ENCODE measurements around the gene KCNK16. TPM values are rescaled to one million over a fixed set of nuclear protein-coding genes. Genes with fewer than 3 reads are reported as not detected.
A peak's percentile ranks its signal among the peaks of the same experiment; 100 is the strongest.

KCNK16 gene
- total RNA-seq (2014; rRNA removed; shearing (Covaris generic)): not detected in 2 replicates

- no peak for DNase-seq (ENCODE audit: low spot score)
Observed at GRCh38 chr6:39322306-39322850, at the start of gene KCNK16. Gene KCNK16, minus strand, starts transcription at chr6:39322702. Its CDS starts 162 bp downstream, at chr6:39322540.

DNA sequence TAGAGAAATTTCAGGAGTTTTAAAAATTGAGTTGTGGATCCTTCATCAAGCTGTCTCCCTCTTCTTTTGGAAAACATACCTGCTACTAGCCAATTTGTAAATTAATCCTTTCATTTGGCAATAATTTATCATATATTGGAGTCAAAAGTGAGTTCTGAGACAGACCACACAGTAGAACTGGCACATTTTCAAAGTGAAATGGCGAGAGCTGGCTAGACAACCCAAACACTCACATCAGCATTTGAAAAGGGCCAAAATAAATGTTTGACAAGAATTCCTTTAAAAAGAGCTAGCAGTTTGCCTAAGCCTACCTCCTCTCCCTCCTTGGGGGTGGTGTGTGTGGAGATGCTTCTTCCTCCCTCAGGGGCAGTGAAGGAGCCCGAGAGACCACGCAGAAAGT lies 47.9 kb upstream of the KCNK16 start:
- no peak for DNase-seq (ENCODE audit: low spot score)

DNA sequence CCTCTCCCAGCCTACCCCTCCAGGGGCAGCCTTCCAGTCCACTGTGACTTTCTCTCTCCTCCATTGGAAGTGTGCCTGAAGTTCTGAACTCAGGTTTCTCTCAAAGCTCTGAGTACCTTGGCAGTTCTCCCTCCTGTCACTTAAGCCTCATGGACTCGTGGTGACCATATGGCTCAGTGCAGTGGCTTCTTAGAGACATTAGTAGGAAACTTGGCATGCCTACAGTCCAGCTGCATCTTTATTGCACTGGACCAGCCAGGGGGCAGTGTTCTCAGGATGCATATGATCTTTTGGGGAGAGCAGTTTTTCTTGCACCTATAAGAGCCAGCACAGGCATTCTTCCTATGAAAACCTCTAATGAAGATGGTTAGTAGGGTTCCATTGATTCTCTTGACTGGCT lies 47.5 kb upstream of the KCNK16 start:
- DNase-seq (ENCODE audit: low spot score): peak; percentile 30

DNA sequence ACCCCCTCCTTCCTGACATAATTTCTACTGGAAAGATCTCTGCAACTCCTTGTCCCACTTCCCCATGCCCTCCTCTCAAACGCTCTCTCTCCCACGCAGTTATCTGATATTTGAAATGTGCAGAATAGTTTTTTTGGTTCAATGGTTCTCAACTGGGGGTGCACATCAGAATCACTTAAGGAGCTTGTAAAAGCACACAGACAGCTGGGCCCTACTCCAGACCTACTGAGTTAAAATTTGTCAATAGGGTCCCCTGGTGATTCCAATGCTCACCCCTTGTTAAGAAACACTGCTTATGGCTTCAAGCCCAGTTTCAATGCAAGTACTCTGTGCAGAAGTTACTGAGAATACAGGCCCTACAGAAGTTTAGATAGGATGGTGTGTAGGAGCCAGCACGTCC lies 45.2 kb upstream of the KCNK16 start:
- no peak for DNase-seq (ENCODE audit: low spot score)

DNA sequence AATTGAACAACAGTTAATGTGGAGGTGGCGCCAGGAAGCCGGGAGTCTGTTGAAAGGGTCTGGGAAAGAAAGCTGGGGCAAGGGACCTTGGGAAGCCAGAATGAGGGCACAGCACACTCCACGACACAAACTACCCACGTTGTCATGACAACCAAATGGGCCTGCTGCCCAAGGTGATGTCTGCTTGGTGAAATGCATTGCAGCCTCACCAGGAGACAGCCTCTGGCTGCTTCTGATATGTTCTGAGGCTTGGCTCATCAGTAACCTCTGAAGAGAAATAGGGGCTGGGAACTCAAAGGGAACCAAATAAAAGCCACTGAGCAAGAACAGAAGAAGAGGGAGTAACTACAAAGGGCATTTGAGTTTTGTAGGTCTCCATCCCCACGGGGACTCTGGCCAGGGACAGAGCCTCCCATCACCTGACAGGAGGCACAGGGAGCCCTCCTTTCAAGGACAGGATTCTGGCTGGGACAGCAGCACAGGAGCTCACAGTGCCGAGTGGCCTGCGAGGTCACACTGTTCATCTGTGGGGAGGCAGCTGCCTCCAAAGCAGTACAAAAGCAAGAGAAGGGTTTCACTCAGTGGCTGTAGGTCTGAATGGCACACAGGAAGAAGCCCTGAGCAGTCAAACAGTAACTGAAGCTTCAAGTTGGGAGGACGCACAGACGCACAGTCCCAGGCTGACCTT lies 44.6 kb upstream of the KCNK16 start:
- no peak for DNase-seq (ENCODE audit: low spot score)

DNA sequence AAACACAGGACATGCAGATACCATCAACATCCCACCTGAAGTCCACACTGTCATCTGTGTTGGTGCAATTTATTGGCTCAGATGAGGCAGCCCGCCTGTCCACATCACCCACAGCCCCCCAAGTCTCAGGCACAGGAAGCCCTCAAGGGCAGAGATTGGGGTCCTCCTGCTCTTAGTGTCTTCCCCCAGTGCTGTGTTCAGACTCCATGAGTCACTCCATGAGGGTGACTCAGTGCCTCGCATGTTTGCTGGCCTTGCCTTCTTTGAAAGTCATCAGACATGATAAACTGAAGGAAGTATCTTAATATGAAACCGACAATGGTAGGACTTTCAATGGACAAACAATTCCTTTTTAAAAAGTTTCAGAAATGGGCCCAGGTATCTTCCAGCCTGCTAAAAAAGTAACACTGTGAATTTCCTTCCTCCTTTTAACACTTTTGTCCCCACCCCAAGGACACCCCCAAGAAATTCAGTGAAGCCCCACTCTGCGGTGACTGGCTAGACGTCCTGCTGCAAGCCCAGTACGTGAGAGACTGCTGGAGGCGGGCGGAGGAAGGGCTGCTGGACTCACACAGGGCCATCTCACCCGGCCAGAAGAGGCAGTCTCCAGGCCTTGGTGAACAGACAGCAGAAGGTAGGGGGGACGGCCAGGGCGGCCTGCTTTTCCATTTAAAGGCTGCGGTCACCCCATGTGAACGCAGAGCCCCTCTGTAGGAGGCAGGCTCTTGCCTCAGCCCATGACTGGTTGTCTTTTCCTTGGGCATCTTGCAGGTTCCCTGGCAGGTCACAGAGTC lies 43.0 kb upstream of the KCNK16 start:
- no peak for DNase-seq (ENCODE audit: low spot score)

DNA sequence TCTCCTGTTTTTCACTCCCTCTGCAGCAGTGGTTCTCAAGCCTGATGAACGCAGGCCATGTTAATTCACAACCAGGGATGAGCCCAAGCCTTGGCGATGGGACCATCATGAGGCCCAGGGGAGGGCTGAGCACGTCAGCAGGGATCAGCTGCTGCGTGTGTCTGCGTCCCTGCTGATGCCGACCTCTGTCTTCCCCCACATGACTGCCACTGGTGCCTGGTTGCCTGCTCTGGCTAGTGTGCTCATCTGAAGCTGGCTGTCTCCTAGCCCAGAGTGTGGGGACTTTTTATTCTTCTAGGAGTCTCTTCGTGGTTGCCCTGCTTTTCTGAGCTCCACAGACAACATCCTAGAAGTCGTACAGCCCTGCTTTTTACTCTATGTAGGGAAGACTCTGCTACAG lies 40.8 kb upstream of the KCNK16 start:
- DNase-seq (ENCODE audit: low spot score): no peak

DNA sequence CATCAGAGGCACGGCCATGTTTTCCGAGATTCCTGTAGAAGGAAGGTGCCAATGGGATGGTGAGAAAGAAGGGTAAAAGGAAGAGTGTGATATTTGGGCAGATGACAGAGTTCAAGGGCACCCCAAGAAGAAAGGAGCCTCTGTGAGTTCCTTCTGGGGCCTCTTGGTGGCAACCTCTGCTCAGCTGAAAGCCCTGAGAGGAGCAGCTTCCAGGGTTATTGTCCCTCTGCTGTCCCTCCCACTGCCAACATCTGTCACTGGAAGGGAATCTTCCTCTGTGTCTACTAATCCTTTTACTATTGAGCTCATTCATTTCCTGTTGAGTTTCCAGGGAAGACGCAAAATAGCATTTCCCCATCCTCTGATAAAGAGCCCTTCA lies 40.0 kb upstream of the KCNK16 start:
- peak; percentile 38 for DNase-seq (ENCODE audit: low spot score)

GRCh38 chr6:39361657-39362486 lies 39.4 kb upstream of the KCNK16 start:
- DNase-seq (ENCODE audit: low spot score): peak; percentile 74

GRCh38 chr6:39360378-39360777 lies 37.9 kb upstream of the KCNK16 start:
- DNase-seq (ENCODE audit: low spot score): no peak

DNA sequence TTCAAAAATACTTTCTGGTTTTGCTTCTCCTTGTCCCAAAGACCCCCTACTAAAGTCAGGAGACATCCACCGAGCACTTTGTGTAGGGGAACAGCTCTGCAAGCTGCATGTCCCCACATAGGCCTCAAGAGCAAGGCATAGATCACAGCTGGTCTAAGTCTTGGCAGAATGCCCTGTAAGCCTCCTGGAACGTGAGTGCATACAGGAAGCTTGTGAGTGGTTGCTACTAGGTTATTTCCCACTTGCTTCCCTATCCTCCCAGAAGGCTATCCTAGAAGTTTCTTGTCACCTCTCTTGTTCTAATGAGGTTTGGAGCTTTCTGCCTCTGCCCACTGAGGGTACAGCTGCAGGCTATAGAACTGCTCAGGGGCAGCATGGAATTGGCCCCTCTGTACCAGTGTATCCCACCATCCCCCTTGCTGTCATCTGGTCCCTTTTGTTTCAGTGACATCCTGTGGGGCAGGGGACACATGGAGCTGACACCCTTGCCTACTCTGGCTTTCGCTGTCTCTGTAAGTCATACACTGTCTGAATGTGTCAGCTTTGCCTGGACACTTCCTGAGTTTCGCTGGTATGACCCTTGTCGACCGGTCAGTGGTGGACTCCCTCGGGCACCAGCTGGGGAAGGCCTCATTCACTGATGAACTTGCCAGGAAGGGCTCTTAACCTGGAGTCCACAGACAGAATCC lies 35.6 kb upstream of the KCNK16 start:
- DNase-seq (ENCODE audit: low spot score): peak; percentile 76

DNA sequence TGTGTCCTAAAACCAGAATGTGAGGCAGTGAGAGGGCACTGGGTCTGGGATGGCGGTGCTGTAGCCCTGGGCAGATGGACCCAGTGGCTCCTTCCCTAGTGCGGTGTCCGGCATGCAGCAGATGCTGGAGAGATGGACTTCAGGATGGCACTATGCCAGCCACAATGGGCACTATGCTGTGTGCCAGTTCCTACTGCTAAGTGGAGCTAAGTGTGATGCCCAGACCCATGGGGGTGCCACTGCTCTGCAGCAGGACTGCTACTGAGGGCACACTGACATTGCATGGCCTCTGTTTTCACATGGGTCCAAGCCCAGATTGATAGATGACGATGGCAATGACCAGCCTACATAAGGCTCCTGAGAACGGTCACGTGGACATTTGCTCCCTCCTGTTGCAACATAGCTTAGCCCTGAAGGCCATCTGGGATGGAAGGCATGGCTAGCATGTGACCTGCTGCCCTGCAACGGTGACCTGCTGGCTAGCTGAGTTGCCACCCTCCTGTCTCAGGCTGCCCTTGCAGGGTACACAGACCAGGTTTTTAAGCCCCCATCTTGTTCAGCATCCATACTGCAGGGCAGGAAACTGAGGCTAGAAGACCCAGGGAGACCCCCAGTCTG lies 31.3 kb upstream of the KCNK16 start:
- DNase-seq (ENCODE audit: low spot score): no peak

GRCh38 chr6:39350723-39351505 lies 28.4 kb upstream of the KCNK16 start:
- DNase-seq (ENCODE audit: low spot score): no peak

DNA sequence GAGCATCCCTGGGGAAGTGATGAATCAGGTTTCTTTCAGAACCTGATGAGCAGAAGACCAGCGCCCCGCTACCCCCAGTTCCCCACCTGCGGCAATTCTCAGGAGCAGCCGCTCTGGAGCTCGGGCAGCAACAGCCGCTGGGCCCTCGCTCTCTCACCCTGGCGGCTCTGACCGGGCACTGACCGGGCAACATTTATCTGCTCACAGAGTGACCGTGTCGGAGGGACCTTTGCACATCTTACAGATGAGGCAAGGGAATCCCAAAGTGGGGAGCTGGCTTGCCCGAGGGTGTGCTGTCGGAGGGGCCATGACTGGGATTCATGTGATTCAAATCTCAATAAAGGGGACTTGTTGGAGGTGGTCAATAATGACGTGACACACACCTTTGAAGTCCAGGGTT lies 26.2 kb upstream of the KCNK16 start:
- no peak for DNase-seq (ENCODE audit: low spot score)

DNA sequence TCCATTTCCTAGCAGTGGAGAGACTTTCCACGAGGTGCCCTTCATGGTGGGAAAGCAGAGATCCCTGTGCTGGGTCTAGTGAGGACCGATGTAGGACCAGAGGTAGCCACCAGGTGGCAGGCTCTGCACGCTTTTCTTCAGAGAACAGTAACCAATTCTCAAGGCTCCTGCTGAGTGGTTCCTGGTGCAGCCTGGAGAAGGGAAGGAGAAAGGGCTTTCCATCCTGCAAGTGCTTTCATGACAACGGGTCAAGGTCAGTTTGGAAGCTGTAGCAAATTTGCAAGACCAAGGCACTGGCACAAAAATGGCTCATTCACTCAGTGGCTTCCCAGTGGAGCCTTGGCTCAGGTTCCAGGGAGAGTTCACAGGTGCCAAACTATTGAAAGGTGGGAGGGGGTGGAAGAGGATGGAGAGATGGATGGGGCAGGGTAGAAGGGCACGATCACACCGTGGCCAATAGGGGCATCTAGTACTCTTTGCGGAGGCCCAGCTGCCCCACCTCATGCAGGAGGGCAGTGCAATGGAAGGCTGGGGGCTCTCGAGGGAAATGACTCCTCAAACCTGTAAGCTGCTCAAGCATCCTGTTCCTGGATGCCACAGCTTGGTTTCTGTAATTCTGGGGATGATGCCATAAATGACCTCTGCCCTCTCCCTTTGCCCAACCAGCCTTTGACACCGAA lies 25.5 kb upstream of the KCNK16 start:
- peak; percentile 64 for DNase-seq (ENCODE audit: low spot score)

- no peak for DNase-seq (ENCODE audit: low spot score)
Observed at GRCh38 chr6:39347206-39347605, 24.7 kb upstream of the KCNK16 start.

DNA sequence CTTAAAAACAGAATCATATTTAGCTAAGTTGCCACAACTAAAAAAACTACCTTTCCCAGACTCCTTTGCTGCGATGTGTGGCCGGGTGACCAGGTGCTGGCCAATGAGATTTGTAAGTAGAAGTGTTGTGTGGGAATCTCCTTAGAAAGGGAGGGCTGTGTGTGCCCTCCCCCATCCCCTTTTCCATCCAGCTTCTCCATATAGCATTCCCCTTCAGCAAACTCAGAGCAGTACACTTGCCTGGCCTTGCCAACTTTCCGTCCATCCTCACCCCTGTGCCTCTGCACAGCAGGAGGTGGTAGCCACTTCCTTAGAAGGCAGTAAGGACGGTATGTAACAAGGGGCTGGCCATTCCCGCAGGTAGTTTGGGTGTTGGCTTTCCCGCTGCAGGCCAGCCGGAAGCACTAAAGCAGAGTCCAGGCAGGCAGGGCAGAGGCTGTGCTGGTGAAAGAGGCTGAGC lies 22.3 kb upstream of the KCNK16 start:
- DNase-seq (ENCODE audit: low spot score): no peak

DNA sequence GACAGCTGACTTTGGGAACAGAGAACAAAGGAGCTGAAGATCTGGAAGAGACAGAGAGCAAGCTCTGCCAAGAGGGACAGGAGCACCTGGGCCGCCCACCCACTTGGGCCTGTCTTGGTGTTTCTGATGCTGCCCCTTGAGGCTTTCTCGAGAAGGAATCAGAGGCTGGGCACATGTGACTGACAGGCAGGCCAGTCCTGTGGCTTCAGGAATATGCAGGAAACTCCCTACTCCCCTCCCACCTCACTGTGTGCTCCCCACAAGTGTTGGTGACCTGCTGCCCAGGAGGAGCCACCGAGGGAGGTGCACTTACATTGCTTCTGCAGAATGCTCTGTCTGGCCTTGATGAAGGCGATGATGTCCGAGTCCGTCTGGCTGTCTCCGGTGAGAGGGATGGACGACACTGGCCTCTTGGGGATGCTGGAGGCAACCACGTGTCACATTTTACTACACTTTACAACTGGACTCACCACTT lies 20.9 kb upstream of the KCNK16 start:
- no peak for DNase-seq (ENCODE audit: low spot score)

DNA sequence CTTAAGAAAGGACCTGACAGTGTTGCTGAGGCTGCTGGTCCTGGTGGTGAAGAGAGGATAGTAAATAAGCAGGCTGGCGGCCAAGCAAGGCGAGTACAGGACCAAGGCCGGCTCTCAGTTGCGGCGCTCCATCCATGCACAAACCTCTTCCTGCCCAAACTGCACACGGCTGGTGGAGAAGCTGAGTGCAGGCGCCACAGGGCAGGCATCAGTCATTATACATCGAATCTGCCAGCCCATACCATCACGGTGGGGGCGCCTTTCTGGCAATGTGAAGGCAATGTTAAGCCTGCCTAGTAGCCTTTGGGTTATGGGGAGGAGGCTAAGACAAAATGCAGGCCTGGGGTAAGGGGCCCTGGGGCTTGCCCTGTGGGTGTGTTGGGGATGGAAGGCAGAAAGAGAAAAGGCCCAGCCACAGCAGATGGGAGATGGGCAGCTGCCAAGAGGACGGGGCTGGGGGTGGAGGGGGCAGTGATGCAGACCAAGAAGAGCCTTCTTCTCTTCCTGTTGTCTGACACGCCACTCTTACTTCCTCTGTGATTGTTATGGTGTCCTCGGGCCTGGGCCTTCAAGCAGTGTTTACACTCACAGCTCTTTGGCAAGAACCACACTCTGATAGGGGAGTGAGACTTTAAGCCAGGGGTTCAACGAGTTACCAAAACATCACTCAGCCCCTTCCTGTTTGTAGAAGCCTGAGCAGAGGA lies 20.3 kb upstream of the KCNK16 start:
- DNase-seq (ENCODE audit: low spot score): no peak

All from H4 (cell line).